Stimulated activated CD4-positive, alpha-beta T cell treated with anti-CD3 and anti-CD28 coated beads, Interleukin-4, amount 100 ng/mL, for 24 hours (primary cell): Measurements from ENCODE around the gene CDNF.
A peak's percentile ranks its signal among the peaks of the same experiment; 100 is the strongest.
"Not testable (repeated sequence)": the region's sequence is repeated elsewhere in the genome, so short reads cannot be mapped to it uniquely, and the experiment has no call there.

ENCODE experiments used
- DNase-seq: peaks from one replicate; pipeline ENCODE4 v3.0.0-alpha.2; 2020

Gene CDNF

DNA sequence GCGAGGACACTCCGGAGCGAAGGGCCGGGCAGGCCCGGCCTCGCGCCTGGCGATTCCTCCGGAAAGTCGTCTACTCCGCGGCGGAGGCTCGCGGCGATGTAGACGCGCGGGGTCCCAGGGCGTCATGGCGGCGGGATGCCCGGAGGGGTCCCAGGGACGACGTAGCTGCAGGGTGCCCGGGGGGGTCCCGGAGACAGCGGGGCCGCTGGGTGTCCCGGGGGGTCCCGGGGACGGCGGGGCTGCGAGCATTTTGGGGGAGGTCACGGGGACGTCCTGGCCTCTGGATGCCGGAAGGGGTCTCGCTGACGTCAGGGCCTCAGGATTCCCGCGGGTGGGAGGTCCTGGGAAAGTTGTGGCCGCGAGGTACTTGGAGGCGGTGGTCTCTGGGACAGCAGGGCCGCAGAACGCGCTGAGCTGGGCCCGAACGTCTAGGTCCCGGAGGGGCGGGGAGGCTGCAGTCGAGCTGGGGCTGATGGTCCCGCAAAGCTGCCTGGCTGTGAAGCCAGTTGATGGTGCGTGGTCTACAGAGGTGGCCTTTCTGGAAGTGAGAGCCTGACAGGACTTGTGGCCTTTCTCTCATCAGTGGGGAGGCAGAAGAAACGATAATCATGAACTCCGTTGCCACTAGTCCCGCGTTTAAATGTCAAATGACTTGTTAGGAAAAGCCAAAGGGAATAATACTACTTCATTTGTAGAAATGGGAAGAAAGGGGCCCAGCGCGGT, 906 bp upstream of the CDNF start:
- peak; percentile 22 for DNase-seq

- no peak for DNase-seq
Observed at GRCh38 chr10:14837003-14837756, 657 bp downstream of the CDNF start.

GRCh38 chr10:14836208-14836607, 1.6 kb downstream of the CDNF start:
- DNase-seq = no peak

DNA sequence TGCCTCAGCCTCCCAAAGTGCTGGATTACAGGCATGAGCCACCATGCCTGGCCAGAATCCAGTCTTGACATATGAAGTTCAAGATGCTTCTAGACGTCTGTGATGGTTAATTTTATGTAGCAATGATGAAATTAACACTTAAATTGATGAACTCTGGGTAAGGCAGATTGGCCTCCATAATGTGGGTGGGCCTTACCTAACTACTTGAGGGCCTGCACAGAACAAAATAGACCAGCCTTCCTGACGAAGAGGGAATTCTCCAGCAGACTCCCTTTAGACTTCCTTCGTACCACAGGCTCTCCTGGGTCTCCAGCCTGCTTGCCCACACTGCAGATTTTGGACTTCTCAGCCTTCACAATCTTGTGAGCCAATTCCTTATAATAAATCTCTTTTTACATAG, 4.7 kb downstream of the CDNF start:
- no peak for DNase-seq

- DNase-seq = no peak
Observed at GRCh38 chr10:14826076-14826829, 11.6 kb downstream of the CDNF start.

GRCh38 chr10:14823966-14824365, 13.9 kb downstream of the CDNF start:
- DNase-seq = no peak

GRCh38 chr10:14822879-14823755, 14.7 kb downstream of the CDNF start:
- peak; percentile 51 for DNase-seq

DNA sequence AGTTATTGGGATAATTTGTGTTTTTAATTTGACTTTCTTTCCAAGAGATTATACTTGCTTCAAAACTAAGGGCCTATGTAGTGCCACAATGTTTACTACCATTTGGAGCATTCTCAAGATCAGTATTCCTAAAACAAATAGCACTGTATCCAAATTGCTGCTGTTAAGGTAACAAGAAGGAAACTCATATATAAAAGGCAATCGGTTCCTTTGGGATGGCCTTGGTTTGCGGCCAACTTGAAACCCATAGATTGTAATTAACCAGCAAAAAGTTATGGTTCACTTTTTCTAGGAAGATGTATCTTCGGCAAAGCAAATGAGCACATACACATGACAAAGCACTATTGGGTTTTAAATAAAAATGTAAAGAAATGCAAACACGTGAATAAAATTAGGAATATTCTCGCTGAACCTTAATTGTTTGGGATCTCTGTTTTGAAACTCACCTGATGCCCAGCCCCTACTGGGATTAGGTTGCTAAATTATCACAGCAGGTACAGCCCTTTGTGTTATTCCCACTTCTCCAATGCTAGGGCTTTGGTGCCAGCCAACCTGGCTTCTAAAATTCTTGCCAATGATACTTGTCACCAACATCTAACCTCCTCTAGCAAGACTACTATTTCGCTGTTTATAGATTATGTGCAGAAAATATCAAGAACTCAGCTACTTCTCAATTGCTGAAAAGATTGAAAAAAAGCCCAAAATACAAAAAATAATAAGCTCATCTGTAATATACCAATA, 16.0 kb downstream of the CDNF start:
- DNase-seq = no peak

DNA sequence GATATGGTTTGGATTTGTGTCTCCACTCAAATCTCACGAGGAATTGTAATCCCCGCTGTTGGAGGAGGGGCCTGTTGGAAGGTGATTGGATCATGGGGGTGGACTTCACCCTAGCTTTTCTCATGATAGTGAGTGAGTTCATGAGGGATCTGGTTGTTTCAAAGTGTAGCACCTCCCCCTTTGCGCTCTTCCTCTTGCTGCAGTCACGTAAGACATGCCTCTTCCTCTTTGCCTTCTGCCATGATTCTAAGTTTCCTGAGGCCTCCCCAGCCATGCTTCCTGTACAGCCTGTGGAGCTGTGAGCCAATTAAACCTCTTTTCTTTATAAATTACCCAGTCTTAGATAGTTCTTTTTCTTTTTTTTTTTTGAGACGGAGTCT, 17.1 kb downstream of the CDNF start:
- no peak for DNase-seq

GRCh38 chr10:14820010-14820774, 17.6 kb downstream of the CDNF start:
- DNase-seq = no peak

GRCh38 chr10:14816717-14817116, 21.1 kb downstream of the CDNF start:
- not testable (repeated sequence) for DNase-seq

DNA sequence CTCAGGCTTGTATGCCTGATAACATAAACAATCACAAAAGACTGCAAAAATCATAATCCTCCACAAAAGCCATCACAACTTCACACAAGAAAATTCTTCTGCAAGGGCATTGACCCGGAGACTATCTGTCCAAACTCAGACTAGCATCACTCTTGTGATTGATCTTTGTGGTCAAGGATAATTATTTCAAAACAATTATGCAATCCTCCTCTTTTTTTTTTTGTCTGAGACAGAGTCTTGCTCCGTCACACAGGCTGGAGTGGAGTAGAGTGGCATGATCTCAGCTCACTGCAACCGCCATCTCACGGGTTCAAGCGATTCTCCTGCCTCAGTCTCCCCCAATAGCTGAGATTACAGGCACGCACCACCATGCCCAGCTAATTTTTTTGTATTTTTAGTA, 22.2 kb downstream of the CDNF start:
- DNase-seq = no peak

GRCh38 chr10:14812271-14812670, 25.6 kb downstream of the CDNF start:
- DNase-seq = no peak

DNA sequence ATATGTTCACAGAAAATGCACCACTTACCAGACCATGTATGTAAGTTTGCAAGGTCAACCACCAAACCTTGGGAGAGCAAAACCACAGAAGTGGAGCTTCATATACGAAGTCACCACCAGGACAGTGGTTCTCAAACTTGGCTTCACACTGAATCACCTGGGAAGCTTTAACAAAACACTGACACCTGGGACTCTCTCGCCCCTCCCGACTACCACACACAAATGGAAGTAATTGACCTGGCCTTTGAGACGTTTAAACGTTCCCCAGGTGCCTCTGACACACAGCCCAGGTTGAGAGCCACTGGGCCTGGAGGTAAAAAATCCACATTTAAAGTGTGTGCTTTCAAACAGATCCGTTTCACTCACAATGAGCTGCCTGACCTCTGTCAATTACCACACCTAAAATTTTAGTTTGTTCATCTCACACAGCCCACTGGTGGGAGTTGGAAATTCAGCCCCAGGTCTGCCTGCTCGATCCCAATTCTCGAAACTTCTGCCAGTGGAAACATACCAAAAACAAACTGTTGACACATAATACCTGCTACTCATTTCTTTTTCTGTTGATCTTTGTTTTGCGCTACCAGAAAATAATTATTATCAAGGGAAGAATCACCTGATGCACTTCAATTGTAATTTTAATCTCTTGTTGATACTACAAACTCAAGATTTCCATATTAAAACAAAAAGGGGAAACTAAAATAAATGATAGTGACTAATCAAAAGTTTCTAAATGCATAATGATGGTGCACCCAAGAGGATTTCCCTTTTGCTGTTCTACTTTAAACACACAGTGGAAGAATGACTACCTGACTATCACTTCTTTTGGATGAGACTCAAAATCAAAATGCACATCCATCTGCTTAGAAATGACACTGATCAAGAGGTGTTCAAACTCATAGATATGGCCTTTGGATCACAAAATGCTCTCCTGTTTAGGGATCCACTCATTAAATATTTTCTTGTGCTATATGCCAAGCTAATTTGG, 26.6 kb downstream of the CDNF start:
- DNase-seq = no peak

- no peak for DNase-seq
Observed at GRCh38 chr10:14806318-14806717, 31.5 kb downstream of the CDNF start.

- DNase-seq = no peak
Observed at GRCh38 chr10:14803827-14804226, 34.0 kb downstream of the CDNF start.

GRCh38 chr10:14801723-14802122, 36.1 kb downstream of the CDNF start:
- no peak for DNase-seq

DNA sequence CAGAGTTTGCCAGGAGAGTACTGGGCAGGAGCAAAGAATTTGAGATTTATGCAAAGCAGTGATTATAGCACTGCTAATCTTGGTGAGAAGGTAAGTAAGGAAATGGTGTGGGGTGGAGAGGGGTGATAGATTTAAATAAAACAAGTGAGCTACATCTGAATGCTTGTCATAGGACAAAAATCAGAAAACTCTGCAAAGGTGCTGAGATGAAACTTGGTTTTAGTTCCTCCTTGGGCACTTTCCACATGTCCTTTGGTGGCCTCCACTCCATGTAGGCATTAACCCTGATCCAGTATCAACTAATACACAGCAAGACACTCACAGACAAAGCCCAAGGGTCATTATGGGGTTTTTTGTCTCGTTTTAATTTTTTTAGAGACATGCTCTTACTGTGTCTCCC, 37.4 kb downstream of the CDNF start:
- no peak for DNase-seq

DNA sequence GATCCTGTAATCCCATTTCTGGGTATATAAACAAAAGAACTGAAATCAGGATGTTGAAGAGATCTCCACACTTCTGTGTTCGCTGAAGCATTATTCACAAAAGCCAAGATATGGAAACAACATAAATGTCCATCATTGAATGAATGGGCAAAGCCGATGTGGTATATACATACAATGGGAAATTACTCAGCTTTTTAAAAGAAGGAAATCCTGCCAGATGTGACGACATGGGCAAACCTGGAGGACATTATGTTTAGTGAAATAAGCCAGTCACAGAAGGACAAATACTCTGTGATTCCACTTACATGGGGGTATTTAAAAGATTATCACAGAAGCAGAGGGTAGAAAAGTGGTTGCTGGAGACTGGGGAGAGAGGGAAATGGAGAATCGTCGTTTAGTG, 39.2 kb downstream of the CDNF start:
- no peak for DNase-seq

- no peak for DNase-seq
Observed at GRCh38 chr10:14787938-14788337, 49.9 kb downstream of the CDNF start.
